Measurements from ENCODE around the gene TMEM69. TPM values are rescaled to one million over a fixed set of nuclear protein-coding genes. Genes with fewer than 3 reads are reported as not detected.

The TMEM69 gene, protein sequence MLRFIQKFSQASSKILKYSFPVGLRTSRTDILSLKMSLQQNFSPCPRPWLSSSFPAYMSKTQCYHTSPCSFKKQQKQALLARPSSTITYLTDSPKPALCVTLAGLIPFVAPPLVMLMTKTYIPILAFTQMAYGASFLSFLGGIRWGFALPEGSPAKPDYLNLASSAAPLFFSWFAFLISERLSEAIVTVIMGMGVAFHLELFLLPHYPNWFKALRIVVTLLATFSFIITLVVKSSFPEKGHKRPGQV
- 19.5 and 21.6 TPM in 2 replicates for total RNA-seq

DNA sequence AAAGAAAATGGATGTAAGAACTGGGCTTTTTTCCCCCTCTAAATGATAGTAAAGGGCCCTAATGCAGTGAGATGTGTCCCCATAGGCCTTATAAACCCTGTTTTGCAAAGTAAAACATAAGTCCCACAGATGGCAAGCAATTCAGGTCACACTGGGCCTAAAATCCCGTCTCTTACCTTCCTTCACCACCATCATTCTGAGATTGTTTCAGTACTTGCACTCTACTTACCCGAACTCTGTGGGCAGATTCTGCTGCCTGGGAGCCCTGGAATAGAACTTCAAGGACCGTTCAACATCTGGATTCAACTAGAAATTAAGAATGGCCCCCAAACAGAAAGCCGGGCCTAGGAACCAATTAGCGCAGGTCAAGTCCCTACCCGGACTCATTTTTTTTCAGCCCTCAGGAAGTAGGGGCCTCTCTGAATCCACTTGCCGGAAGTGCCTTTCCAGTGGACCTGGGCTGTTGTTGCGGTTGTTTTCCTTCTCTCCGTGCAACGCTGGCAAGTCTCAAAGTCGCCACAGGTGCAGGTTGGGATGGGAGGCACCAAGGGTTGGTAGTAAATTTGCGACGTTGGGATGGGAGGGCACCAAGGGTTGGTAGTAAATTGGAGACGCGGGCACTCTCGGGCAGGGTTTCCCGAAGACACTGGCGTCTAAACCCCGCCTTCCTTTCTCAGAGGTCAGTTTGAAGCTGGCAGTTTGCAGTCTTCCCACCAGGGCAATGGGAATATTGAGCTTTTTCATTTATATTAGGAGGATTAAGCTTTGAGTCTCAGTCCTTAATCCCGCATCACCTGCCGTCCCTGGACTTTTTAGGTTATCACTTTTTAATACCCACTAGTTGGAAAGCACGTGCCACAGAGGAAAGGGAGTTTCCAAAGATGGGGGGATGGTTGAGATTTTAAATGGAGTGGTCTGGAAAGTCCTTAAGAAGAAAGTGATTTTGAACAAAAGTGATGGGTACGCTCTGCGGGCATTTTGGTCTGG lies at the start of gene TMEM69:
TMEM69 (plus strand) TSS at position 428 of the 987 bp plus-strand sequence. CDS start 2,888 bp downstream, outside the sequence.

DNA sequence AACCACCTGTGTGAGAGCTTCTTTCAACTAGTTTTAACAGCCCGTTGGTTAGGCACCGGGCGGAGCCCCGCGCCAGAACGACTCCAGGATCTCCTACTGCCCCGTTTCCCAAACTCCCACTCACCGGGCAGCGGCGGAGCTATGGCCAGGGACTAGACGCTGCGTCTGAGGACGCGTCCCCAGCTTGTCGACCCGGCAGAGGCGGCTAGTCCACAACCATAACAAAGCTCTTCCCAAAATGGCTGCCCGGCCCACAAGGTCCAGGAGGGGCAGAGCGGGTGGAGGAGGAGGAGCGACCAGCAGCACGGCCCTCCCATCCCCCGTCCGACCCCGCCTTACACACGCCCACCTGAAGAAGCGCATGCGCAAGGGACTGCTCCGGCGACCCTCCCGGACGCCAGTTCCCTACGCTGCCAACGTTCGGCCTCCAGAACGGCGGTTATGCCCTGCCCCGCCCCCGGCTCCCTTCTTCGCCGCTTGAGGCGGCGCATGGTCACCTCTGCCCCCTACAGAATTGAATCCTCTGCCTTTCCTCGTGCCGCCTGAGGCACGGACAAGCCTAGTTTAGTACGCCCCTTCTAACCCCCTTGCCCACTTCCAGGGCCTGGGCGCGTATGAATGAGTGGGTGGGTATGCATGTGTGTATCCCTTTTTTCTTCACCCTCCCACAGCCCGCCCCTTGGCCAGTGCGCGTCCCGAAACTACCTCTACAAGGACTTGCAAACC lies 1.5 kb upstream of the TMEM69 start, which contains the start of gene GPBP1L1:
GPBP1L1 (minus strand) TSS at position 246 of the 726 bp plus-strand sequence. CDS start 27,446 bp downstream, outside the sequence.

Other genes starting within 250 kb of the TMEM69 start
- 1.3 and 3.6 TPM in 2 replicates for gene TESK2, start 197.0 kb upstream of the TMEM69 start, total RNA-seq
- 2.0 and 2.1 TPM in 2 replicates for gene CCDC163, start 188.1 kb upstream of the TMEM69 start, total RNA-seq
- 4.9 and 6.7 TPM in 2 replicates for gene MMACHC, start 187.9 kb upstream of the TMEM69 start, total RNA-seq
- gene PRDX1, start 166.3 kb upstream of the TMEM69 start, total RNA-seq, result 502 and 526 TPM in 2 replicates
- gene AKR1A1, start 137.4 kb upstream of the TMEM69 start, total RNA-seq, result 132 and 144 TPM in 2 replicates
- 77.9 and 91.3 TPM in 2 replicates for gene NASP, start 104.1 kb upstream of the TMEM69 start, total RNA-seq
- gene CCDC17, start 64.1 kb upstream of the TMEM69 start, total RNA-seq, result under 0.01 and 0.15 TPM in 2 replicates
- 45.6 and 50.5 TPM in 2 replicates for gene GPBP1L1, start 1.6 kb upstream of the TMEM69 start, total RNA-seq
- gene IPP, start 62.5 kb downstream of the TMEM69 start, total RNA-seq, result 6.8 and 6.9 TPM in 2 replicates
- 17.3 and 18.4 TPM in 2 replicates for gene MAST2, start 115.4 kb downstream of the TMEM69 start, total RNA-seq

All from bronchus fibroblast of lung (primary cell).